HEK293 (cell line): ENCODE measurements around the gene MYH3.

Experiments used
- CTCF ChIA-PET: fragments of 350-600 bp; formaldehyde crosslinking; extraction: SDS; loops from one replicate; lab custom pipeline; 2021; ENCODE audit warnings: antibody characterized with exemption; lab: Yijun Ruan, JAX
- POLR2A ChIA-PET: fragments of 300-600 bp; formaldehyde crosslinking; extraction: SDS; loops from one replicate; lab custom pipeline; 2020; ENCODE audit warnings: antibody characterized with exemption, inconsistent platforms; lab: Yijun Ruan, JAX
- H3K27ac ChIP-seq: fragments of 200-500 bp; sonication (Bioruptor generic); 2 replicates; pipeline ENCODE4 v1.5.1; 2014; ENCODE audit warnings: low read depth, low read length, control low read depth, inconsistent platforms; ENCODE audit errors: extremely low read depth
- H3K36me3 ChIP-seq, 2 experiments: fragments of 200-500 bp in 1 of 2; sonication (Bioruptor generic) in 1 of 2; 1 replicate in 1 of 2; 2 replicates in 1 of 2; pipeline ENCODE4 v1.5.1; 2014 to 2017; ENCODE audit warnings: inconsistent platforms in 2 of 2, low read length in 2 of 2; ENCODE audit not compliant: control insufficient read depth in 2 of 2, insufficient read depth in 1 of 2
- H3K4me1 ChIP-seq: fragments of 200-500 bp; sonication (Bioruptor generic); 2 replicates; pipeline ENCODE4 v1.5.1; 2014; ENCODE audit warnings: mild to moderate bottlenecking, low read length, inconsistent platforms; ENCODE audit not compliant: control insufficient read depth, insufficient read depth
- H3K4me3 ChIP-seq: 2 replicates; pipeline ENCODE4 v1.5.1; 2011; ENCODE audit warnings: low read depth, mild to moderate bottlenecking, control low read depth, low read length, moderate library complexity
- H3K9me3 ChIP-seq: fragments of 200-500 bp; sonication (Bioruptor generic); 2 replicates; pipeline ENCODE4 v1.5.1; 2014; ENCODE audit warnings: low read depth, low read length, inconsistent platforms; ENCODE audit not compliant: control insufficient read depth, insufficient read depth
- BCL11B ChIP-seq: fragments of 450-650 bp; formaldehyde crosslinking; IDR thresholded peaks from 2 replicates; pipeline ENCODE4 v1.5.1; 2016; ENCODE audit warnings: low read depth, missing biosample characterization, missing genetic modification characterization
- EGR2 ChIP-seq: fragments of 450-650 bp; formaldehyde crosslinking; IDR thresholded peaks from 2 replicates; pipeline ENCODE4 v1.5.1; 2016; ENCODE audit warnings: low read depth, missing biosample characterization, missing genetic modification characterization
- HOXD13 ChIP-seq: sonication (generic); formaldehyde crosslinking; IDR thresholded peaks from 2 replicates; pipeline ENCODE4 v1.8.0; 2022; ENCODE audit warnings: missing genetic modification reagents, borderline replicate concordance
- ZBTB1 ChIP-seq: fragments of 450-650 bp; formaldehyde crosslinking; IDR thresholded peaks from 2 replicates; pipeline ENCODE4 v1.5.1; 2016; ENCODE audit warnings: missing biosample characterization, missing genetic modification characterization
- ZBTB48 ChIP-seq: fragments of 450-650 bp; formaldehyde crosslinking; IDR thresholded peaks from 2 replicates; pipeline ENCODE4 v1.5.1; 2016; ENCODE audit warnings: missing biosample characterization, missing genetic modification characterization
- ZNF2 ChIP-seq: fragments of 450-650 bp; formaldehyde crosslinking; IDR thresholded peaks from 2 replicates; pipeline ENCODE4 v1.5.1; 2016; ENCODE audit warnings: missing biosample characterization, missing genetic modification characterization
- ZNF324 ChIP-seq: fragments of 450-650 bp; formaldehyde crosslinking; IDR thresholded peaks from 2 replicates; pipeline ENCODE4 v1.5.1; 2016; ENCODE audit warnings: missing biosample characterization, missing genetic modification characterization
- ZNF426 ChIP-seq: fragments of 450-650 bp; formaldehyde crosslinking; IDR thresholded peaks from 2 replicates; pipeline ENCODE4 v1.5.1; 2017; ENCODE audit warnings: missing biosample characterization, missing genetic modification characterization, mild to moderate bottlenecking, inconsistent platforms, moderate library complexity
- ZNF548 ChIP-seq: fragments of 450-650 bp; formaldehyde crosslinking; IDR thresholded peaks from 2 replicates; pipeline ENCODE4 v1.5.1; 2016; ENCODE audit warnings: missing biosample characterization, missing genetic modification characterization
- ZNF549 ChIP-seq: fragments of 450-650 bp; IDR thresholded peaks from 2 replicates; pipeline ENCODE4 v1.5.1; 2018; ENCODE audit warnings: missing biosample characterization, missing genetic modification characterization, mild to moderate bottlenecking, inconsistent platforms, moderate library complexity
- ZNF600 ChIP-seq: fragments of 450-650 bp; formaldehyde crosslinking; IDR thresholded peaks from 2 replicates; pipeline ENCODE4 v1.5.1; 2016; ENCODE audit warnings: missing biosample characterization, missing genetic modification characterization
- ZNF624 ChIP-seq: fragments of 450-650 bp; formaldehyde crosslinking; IDR thresholded peaks from 2 replicates; pipeline ENCODE4 v1.5.1; 2017; ENCODE audit warnings: missing biosample characterization, missing genetic modification characterization
- ZNF670 ChIP-seq: fragments of 450-650 bp; formaldehyde crosslinking; IDR thresholded peaks from 2 replicates; pipeline ENCODE4 v1.5.1; 2016; ENCODE audit warnings: missing biosample characterization, missing genetic modification characterization, low read depth
- ZNF776 ChIP-seq: fragments of 450-650 bp; formaldehyde crosslinking; IDR thresholded peaks from 2 replicates; pipeline ENCODE4 v1.5.0; 2017; ENCODE audit warnings: missing biosample characterization, missing genetic modification characterization, borderline replicate concordance
- TF ChIP-seq, protein P1 (sequence below): fragments of 450-650 bp; formaldehyde crosslinking; IDR thresholded peaks from 2 replicates; pipeline ENCODE4 v1.5.1; 2016; ENCODE audit warnings: missing biosample characterization, missing genetic modification characterization, borderline replicate concordance
- TF ChIP-seq, protein P2 (sequence below): fragments of 450-650 bp; formaldehyde crosslinking; IDR thresholded peaks from 2 replicates; pipeline ENCODE4 v1.5.1; 2017; ENCODE audit warnings: missing biosample characterization, missing genetic modification characterization
- TF ChIP-seq, protein P3 (sequence below): fragments of 450-650 bp; formaldehyde crosslinking; IDR thresholded peaks from 2 replicates; pipeline ENCODE4 v1.5.0; 2017; ENCODE audit warnings: missing biosample characterization, missing genetic modification characterization, borderline replicate concordance
- TF ChIP-seq, protein P4 (sequence below): fragments of 450-650 bp; formaldehyde crosslinking; IDR thresholded peaks from 2 replicates; pipeline ENCODE4 v1.5.1; 2017; ENCODE audit warnings: missing biosample characterization, missing genetic modification characterization

MYH3 gene

DNA sequence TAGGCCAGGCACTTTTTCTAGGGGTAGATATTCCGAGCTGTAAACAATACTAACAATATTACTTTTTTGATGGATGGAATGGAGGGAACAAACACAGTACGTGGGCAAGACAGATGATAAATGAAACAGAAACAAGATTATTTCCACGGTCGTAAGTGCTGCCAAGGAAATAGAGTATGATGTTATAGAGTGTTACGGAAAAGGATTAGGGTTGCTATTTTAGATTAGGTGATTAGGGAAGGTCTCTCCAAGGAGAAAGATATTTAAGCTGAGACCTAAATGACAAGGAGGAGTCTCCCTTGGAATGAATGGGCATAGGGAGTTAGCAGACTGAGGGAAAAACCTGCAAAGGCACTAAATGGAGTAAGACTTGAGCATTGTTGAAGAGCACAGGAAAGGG is 48.6 kb upstream of the MYH3 start:
- H3K27ac ChIP-seq, result no peak overlapping the region
- peaks cover 37 to 58% of the 10 kb centered on the region in 2 experiments for H3K36me3 ChIP-seq
- TF ChIP-seq, protein P1, sequence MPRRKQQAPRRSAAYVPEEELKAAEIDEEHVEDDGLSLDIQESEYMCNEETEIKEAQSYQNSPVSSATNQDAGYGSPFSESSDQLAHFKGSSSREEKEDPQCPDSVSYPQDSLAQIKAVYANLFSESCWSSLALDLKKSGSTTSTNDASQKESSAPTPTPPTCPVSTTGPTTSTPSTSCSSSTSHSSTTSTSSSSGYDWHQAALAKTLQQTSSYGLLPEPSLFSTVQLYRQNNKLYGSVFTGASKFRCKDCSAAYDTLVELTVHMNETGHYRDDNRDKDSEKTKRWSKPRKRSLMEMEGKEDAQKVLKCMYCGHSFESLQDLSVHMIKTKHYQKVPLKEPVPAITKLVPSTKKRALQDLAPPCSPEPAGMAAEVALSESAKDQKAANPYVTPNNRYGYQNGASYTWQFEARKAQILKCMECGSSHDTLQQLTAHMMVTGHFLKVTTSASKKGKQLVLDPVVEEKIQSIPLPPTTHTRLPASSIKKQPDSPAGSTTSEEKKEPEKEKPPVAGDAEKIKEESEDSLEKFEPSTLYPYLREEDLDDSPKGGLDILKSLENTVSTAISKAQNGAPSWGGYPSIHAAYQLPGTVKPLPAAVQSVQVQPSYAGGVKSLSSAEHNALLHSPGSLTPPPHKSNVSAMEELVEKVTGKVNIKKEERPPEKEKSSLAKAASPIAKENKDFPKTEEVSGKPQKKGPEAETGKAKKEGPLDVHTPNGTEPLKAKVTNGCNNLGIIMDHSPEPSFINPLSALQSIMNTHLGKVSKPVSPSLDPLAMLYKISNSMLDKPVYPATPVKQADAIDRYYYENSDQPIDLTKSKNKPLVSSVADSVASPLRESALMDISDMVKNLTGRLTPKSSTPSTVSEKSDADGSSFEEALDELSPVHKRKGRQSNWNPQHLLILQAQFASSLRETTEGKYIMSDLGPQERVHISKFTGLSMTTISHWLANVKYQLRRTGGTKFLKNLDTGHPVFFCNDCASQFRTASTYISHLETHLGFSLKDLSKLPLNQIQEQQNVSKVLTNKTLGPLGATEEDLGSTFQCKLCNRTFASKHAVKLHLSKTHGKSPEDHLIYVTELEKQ, result no peak
- TF ChIP-seq ZNF426 (tag by site-specific recombination) (no peak), ZNF548 (no peak), ZNF2 (tag by site-specific recombination) (no peak), ZNF600 (tag by site-specific recombination) (no peak), ZNF776 (tag by site-specific recombination) (no peak), EGR2 (no peak), ZNF549 (tag by site-specific recombination) (no peak), ZNF670 (tag by site-specific recombination) (no peak), HOXD13 (CRISPR knock-in tag) (no peak), BCL11B (tag by site-specific recombination) (no peak), ZBTB1 (no peak), ZNF624 (no peak)
- TF ChIP-seq, protein P2, sequence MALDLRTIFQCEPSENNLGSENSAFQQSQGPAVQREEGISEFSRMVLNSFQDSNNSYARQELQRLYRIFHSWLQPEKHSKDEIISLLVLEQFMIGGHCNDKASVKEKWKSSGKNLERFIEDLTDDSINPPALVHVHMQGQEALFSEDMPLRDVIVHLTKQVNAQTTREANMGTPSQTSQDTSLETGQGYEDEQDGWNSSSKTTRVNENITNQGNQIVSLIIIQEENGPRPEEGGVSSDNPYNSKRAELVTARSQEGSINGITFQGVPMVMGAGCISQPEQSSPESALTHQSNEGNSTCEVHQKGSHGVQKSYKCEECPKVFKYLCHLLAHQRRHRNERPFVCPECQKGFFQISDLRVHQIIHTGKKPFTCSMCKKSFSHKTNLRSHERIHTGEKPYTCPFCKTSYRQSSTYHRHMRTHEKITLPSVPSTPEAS (tag by site-specific recombination), result no peak
- TF ChIP-seq, protein P3, sequence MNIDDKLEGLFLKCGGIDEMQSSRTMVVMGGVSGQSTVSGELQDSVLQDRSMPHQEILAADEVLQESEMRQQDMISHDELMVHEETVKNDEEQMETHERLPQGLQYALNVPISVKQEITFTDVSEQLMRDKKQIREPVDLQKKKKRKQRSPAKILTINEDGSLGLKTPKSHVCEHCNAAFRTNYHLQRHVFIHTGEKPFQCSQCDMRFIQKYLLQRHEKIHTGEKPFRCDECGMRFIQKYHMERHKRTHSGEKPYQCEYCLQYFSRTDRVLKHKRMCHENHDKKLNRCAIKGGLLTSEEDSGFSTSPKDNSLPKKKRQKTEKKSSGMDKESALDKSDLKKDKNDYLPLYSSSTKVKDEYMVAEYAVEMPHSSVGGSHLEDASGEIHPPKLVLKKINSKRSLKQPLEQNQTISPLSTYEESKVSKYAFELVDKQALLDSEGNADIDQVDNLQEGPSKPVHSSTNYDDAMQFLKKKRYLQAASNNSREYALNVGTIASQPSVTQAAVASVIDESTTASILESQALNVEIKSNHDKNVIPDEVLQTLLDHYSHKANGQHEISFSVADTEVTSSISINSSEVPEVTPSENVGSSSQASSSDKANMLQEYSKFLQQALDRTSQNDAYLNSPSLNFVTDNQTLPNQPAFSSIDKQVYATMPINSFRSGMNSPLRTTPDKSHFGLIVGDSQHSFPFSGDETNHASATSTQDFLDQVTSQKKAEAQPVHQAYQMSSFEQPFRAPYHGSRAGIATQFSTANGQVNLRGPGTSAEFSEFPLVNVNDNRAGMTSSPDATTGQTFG (tag by site-specific recombination), result no peak
- H3K4me3 ChIP-seq, result no peak overlapping the region
- H3K4me1 ChIP-seq, result no peaks in the 10 kb centered on the region
- POLR2A ChIA-PET, result no interaction called here
- no peaks in the 10 kb centered on the region for H3K9me3 ChIP-seq
- CTCF ChIA-PET, result interaction anchor here (0.6 kb wide), 1 partner anchor 1129 kb away, joined by 3 read pairs; the partner anchor contains the start of gene CFAP52

DNA sequence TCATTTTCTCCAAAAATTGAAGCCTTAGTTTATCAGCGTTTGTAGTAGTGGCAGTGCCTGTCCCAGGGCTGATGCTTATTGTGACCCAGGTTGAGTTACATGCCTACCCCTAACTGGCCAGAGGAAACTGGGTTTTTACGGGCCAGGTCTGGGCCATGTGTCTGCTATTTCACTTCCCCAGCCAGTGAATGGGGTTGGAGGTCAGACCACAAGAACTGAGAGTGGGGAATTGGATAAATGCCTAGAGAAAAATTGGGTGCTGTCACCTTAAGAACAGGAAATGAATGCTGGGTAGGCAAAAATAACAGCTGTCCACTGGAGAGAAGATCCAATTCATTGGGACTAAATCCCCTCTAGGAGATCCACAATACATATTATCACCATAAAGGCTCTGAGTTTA is 45.5 kb upstream of the MYH3 start:
- peaks cover 3% of the 10 kb centered on the region; the same call in 1 of the 2 replicates for H3K4me1 ChIP-seq
- POLR2A ChIA-PET, result no interaction called here
- CTCF ChIA-PET, result no interaction called here
- H3K4me3 ChIP-seq, result no peak overlapping the region
- no peaks in the 10 kb centered on the region for H3K9me3 ChIP-seq
- peaks cover 18 to 28% of the 10 kb centered on the region in 2 experiments for H3K36me3 ChIP-seq
- H3K27ac ChIP-seq, result no peak overlapping the region
- no peak for TF ChIP-seq ZNF324 (tag by site-specific recombination)
- TF ChIP-seq, protein P4, sequence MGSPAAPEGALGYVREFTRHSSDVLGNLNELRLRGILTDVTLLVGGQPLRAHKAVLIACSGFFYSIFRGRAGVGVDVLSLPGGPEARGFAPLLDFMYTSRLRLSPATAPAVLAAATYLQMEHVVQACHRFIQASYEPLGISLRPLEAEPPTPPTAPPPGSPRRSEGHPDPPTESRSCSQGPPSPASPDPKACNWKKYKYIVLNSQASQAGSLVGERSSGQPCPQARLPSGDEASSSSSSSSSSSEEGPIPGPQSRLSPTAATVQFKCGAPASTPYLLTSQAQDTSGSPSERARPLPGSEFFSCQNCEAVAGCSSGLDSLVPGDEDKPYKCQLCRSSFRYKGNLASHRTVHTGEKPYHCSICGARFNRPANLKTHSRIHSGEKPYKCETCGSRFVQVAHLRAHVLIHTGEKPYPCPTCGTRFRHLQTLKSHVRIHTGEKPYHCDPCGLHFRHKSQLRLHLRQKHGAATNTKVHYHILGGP (tag by site-specific recombination), result no peak
- TF ChIP-seq ZBTB48, result no peak
